ENCODE measurements around the gene NCBP2L. TPM values are rescaled to one million over a fixed set of nuclear protein-coding genes. Genes with fewer than 3 reads are reported as not detected.

The NCBP2L gene
- polyA plus RNA-seq, 2 of the 4 experiments (the other 2 are of a cell fraction) = not detected

DNA sequence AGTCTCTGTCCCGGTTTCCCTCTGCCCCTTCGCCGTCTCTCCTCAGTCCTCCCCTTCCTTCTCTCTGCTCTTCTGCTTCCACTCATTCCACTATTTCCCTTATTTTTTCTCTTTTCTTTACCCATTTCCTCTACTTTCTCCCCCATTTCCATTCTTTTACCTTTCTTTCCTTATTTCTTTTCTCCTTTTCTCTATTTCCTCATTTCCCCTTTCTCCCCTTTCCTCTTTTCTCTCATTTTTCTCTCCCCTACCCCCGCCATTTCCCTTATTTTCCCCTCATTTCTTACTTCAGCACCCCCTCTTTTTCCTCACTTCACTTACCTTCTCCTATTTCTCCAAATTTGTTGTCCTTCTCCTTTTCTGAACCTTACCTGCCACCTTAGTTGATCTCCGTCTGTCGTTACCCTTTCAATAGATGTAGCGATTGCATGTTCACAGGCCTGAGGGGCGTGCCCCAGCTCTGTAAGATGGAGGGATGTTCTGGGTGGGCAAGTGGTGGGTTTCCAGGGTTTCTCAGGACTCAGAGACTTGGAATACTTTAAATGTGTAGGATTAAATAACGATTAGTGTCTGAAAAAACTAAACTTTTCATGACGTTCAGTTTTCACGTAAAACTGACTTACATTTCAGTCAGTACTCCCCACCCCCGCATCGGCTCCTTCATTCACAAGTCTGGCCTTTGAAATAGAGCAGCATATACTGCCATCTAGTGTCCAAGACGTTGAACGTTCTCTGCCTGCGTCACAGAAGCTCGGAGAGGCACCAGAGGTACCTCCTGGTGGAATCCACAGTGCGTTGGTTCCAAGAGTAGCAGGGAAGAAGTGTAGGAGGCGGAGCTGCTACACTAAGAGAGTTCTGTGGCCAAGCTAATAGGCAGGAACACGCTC is 641 bp upstream of the NCBP2L start:
- ATAC-seq (peak; percentile 84 to 86), FAIRE-seq (peak; percentile 100), DNase-seq (ENCODE audit: low read depth in 1 of 2, low spot score in 1 of 2) (peak; percentile 69 to 88)
- POLR2A ChIA-PET = interaction anchor here (0.7 to 3.5 kb wide), 4 partner anchors 45 to 117 kb away, joined by 3 to 29 read pairs (median 4); no protein-coding TSS in a partner anchor
- H3K4me2 ChIP-seq = peak overlapping the region; percentile 97
- TF ChIP-seq POLR2A (IDR thresholded peaks at IDR 0.05; ENCODE audit: low read length) (no peak), CBX2 (IDR thresholded peaks at IDR 0.05; ENCODE audit: borderline replicate concordance, low read depth) (no peak), NR3C1 (IDR thresholded peaks at IDR 0.05) (no peak), POLR2AphosphoS2 (conservative IDR thresholded peaks at IDR 0.05; ENCODE audit: low read length) (no peak), E2F6 (IDR thresholded peaks at IDR 0.05; ENCODE audit: borderline replicate concordance, low read depth) (no peak), MAZ (IDR thresholded peaks at IDR 0.05; ENCODE audit: borderline replicate concordance, low read depth, low read length) (no peak), JUNB (IDR thresholded peaks at IDR 0.05) (no peak), ZC3H11A (IDR thresholded peaks at IDR 0.05) (no peak), PHF8 (IDR thresholded peaks at IDR 0.05; ENCODE audit: borderline replicate concordance, low read depth) (no peak), CTCF (IDR thresholded peaks at IDR 0.05) (peak; percentile 74), ESRRA (IDR thresholded peaks at IDR 0.05; ENCODE audit: borderline replicate concordance, low read length) (no peak), RAD21 (conservative IDR thresholded peaks at IDR 0.05 in 1 of 2, IDR thresholded peaks at IDR 0.05 in 1 of 2) (peak; percentile 87 to 90), SREBF2 (IDR thresholded peaks at IDR 0.05) (no peak), SMC3 (IDR thresholded peaks at IDR 0.05) (peak; percentile 79), ZFP36 (IDR thresholded peaks at IDR 0.05; ENCODE audit: borderline replicate concordance, partially characterized antibody) (no peak)
- H3K27ac ChIP-seq = peak overlapping the region; percentile 74 to 81; a peak in 5 of 6 replicates
- CTCF ChIA-PET = interaction anchor here (0.6 to 10.1 kb wide), 47 partner anchors 9 to 909 kb away, joined by 3 to 236 read pairs (median 4); partner anchors contain the start of genes MORC4 and PRPS1
- 9% methylated on average over 20 of the region's 20 CpGs for WGBS (ENCODE audit: missing lambda C conversion rate)
- no peaks in the 10 kb centered on the region for H3K9me3 ChIP-seq
- 0 out of 3 replicates have a peak, but pooled peaks cover 4% of the 10 kb centered on the region for H3K4me1 ChIP-seq
- H3K4me3 ChIP-seq = peak overlapping the region; percentile 56

DNA sequence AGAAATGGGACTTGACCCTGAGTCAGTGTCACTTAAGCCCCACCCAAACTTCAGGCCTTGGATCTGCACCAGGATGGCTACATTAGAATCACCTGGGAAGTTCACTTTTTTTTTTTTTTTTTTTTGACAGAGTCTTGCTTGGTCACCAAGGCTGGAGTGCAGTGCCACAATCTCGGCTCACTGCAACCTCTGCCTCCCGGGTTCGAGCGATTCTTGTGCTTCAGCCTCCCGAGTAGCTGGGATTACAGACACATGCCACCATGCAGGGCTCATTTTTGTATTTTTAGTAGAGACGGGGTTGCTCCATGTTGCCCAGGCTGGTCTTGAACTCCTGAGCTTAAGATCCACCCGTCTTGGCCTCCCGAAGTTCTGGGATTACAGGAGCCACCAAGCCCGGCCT is 3.0 kb downstream of the NCBP2L start:
- Histone ChIP-seq H3K4me2 (no peak overlapping the region), H3K4me1 (0 out of 3 replicates have a peak, but pooled peaks cover 4% of the 10 kb centered on the region), H3K4me3 (no peak overlapping the region), H3K27ac (no peak overlapping the region), H3K9me3 (no peaks in the 10 kb centered on the region)
- 84% methylated on average over 7 of the region's 9 CpGs for WGBS (ENCODE audit: missing lambda C conversion rate)
- ATAC-seq = no peak
- TF ChIP-seq, protein P1, sequence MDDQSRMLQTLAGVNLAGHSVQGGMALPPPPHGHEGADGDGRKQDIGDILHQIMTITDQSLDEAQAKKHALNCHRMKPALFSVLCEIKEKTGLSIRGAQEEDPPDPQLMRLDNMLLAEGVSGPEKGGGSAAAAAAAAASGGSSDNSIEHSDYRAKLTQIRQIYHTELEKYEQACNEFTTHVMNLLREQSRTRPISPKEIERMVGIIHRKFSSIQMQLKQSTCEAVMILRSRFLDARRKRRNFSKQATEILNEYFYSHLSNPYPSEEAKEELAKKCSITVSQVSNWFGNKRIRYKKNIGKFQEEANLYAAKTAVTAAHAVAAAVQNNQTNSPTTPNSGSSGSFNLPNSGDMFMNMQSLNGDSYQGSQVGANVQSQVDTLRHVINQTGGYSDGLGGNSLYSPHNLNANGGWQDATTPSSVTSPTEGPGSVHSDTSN (IDR thresholded peaks at IDR 0.05) = no peak
- TF ChIP-seq HOXB5 (CRISPR knock-in tag; IDR thresholded peaks at IDR 0.05) (no peak), ZC3H11A (IDR thresholded peaks at IDR 0.05) (no peak), MAX (IDR thresholded peaks at IDR 0.05) (no peak), MAZ (IDR thresholded peaks at IDR 0.05; ENCODE audit: borderline replicate concordance, low read depth, low read length) (no peak), CHD2 (IDR thresholded peaks at IDR 0.05; ENCODE audit: low read length, partially characterized antibody) (no peak), POLR2AphosphoS2 (conservative IDR thresholded peaks at IDR 0.05; ENCODE audit: low read length) (no peak)
- ChIA-PET POLR2A (no interaction called here), CTCF (interaction anchor here (0.6 to 10.1 kb wide), 6 partner anchors 18 to 896 kb away, joined by 3 to 236 read pairs (median 4); no protein-coding TSS in a partner anchor)
- no peak for FAIRE-seq
- no peak for DNase-seq (ENCODE audit: low read depth in 1 of 2, low spot score in 1 of 2)
